DND-41 (cell line): ENCODE measurements around the gene VTI1A.

Experiments used
- ATAC-seq: fragments of 200-7000 bp; cut with Tn5 transposase; 3 replicates; pipeline ENCODE4 v1.9.1; 2021; ENCODE audit warnings: low read depth; ENCODE audit not compliant: insufficient read depth
- DNase-seq: peaks from one replicate; pipeline ENCODE4 v3.0.0-alpha.2; 2020
- H2AFZ ChIP-seq: 2 replicates; pipeline ENCODE4 v1.6.0; 2012; ENCODE audit warnings: low read depth, low read length
- H3K27ac ChIP-seq: 2 replicates; pipeline ENCODE4 v1.5.1; 2012; ENCODE audit warnings: low read length, inconsistent platforms
- H3K27me3 ChIP-seq: fragments of 200-600 bp; sonication (generic); 2 replicates; pipeline ENCODE4 v1.6.0; 2012; ENCODE audit warnings: low read length, mild to moderate bottlenecking, inconsistent platforms; ENCODE audit not compliant: insufficient read depth, poor library complexity
- H3K36me3 ChIP-seq: 2 replicates; pipeline ENCODE4 v1.5.1; 2012; ENCODE audit warnings: low read length, inconsistent platforms; ENCODE audit not compliant: insufficient read depth
- H3K4me1 ChIP-seq: 2 replicates; pipeline ENCODE4 v1.5.1; 2012; ENCODE audit warnings: mild to moderate bottlenecking, low read length; ENCODE audit not compliant: insufficient read depth
- H3K4me2 ChIP-seq: 2 replicates; pipeline ENCODE4 v1.6.0; 2012; ENCODE audit warnings: mild to moderate bottlenecking, moderate library complexity, low read length, inconsistent platforms; ENCODE audit not compliant: insufficient read depth
- H3K4me3 ChIP-seq, 2 experiments: fragments of 200-600 bp in 1 of 2; shearing (Covaris generic) in 1 of 2; 2 replicates each; pipeline ENCODE4 v1.5.1; 2012 to 2016; ENCODE audit warnings: inconsistent platforms in 2 of 2, low read length in 2 of 2, mild to moderate bottlenecking in 2 of 2, low read depth in 1 of 2, moderate library complexity in 1 of 2
- H3K79me2 ChIP-seq: 2 replicates; pipeline ENCODE4 v1.6.0; 2012; ENCODE audit warnings: low read length, inconsistent platforms; ENCODE audit not compliant: insufficient read depth
- H3K9ac ChIP-seq: 2 replicates; pipeline ENCODE4 v1.6.0; 2012; ENCODE audit warnings: low read depth, mild to moderate bottlenecking, inconsistent platforms, low read length, moderate library complexity
- H3K9me3 ChIP-seq: 2 replicates; pipeline ENCODE4 v1.5.1; 2012; ENCODE audit warnings: low read length, moderate library complexity, mild to moderate bottlenecking, inconsistent platforms; ENCODE audit not compliant: insufficient read depth, severe bottlenecking
- H4K20me1 ChIP-seq: 2 replicates; pipeline ENCODE4 v1.6.0; 2012; ENCODE audit warnings: low read length; ENCODE audit not compliant: insufficient read depth
- CTCF ChIP-seq: IDR thresholded peaks from 2 replicates; pipeline ENCODE4 v1.5.1; 2012; ENCODE audit warnings: borderline replicate concordance, low read length, moderate library complexity, mild to moderate bottlenecking; ENCODE audit not compliant: poor library complexity, severe bottlenecking; ENCODE audit errors: extremely low read depth
- EZH2 ChIP-seq: IDR thresholded peaks from 3 replicates; pipeline ENCODE4 v1.6.1; 2012; ENCODE audit warnings: borderline replicate concordance, low read depth, mild to moderate bottlenecking, moderate library complexity, low read length, inconsistent platforms; ENCODE audit not compliant: severe bottlenecking

VTI1A gene

GRCh38 chr10:112580267-112580666, 133.3 kb downstream of the VTI1A start:
- ATAC-seq: no peak

GRCh38 chr10:112581921-112582320, 134.9 kb downstream of the VTI1A start:
- Histone ChIP-seq H3K4me3 (no peak overlapping the region), H3K9me3 (no peaks in the 10 kb centered on the region), H3K79me2 (no peaks in the 10 kb centered on the region), H2AFZ (no peak overlapping the region), H3K9ac (no peak overlapping the region), H4K20me1 (no peaks in the 10 kb centered on the region), H3K27ac (no peak overlapping the region), H3K36me3 (no peaks in the 10 kb centered on the region), H3K4me2 (no peak overlapping the region), H3K27me3 (no peaks in the 10 kb centered on the region), H3K4me1 (no peaks in the 10 kb centered on the region)
- TF ChIP-seq CTCF (no peak), EZH2 (no peak)
- DNase-seq (no peak), ATAC-seq (no peak)

More at GRCh38 chr10:112580267-112580666, 133.3 kb downstream of the VTI1A start:
- H3K27me3 ChIP-seq: no peaks in the 10 kb centered on the region
- H3K9me3 ChIP-seq: no peaks in the 10 kb centered on the region
- TF ChIP-seq EZH2: no peak
- no peak for TF ChIP-seq CTCF
- no peaks in the 10 kb centered on the region for H4K20me1 ChIP-seq
- H3K27ac ChIP-seq: no peak overlapping the region
- no peak overlapping the region for H3K9ac ChIP-seq
- no peak overlapping the region for H3K4me2 ChIP-seq
- no peaks in the 10 kb centered on the region for H3K4me1 ChIP-seq
- no peak for DNase-seq
- no peak overlapping the region for H2AFZ ChIP-seq
- no peaks in the 10 kb centered on the region for H3K79me2 ChIP-seq
- H3K36me3 ChIP-seq: no peaks in the 10 kb centered on the region
- no peak overlapping the region for H3K4me3 ChIP-seq

- no peaks in the 10 kb centered on the region for H3K79me2 ChIP-seq
- no peak overlapping the region for H3K4me3 ChIP-seq
- no peak overlapping the region for H3K9ac ChIP-seq
- no peaks in the 10 kb centered on the region for H3K36me3 ChIP-seq
- H3K4me2 ChIP-seq: no peak overlapping the region
- H3K27me3 ChIP-seq: no peaks in the 10 kb centered on the region
- H2AFZ ChIP-seq: no peak overlapping the region
- no peak overlapping the region for H3K27ac ChIP-seq
- DNase-seq: no peak
- H3K4me1 ChIP-seq: no peaks in the 10 kb centered on the region
- no peaks in the 10 kb centered on the region for H4K20me1 ChIP-seq
- no peaks in the 10 kb centered on the region for H3K9me3 ChIP-seq
- no peak for ATAC-seq
- TF ChIP-seq EZH2 (no peak), CTCF (no peak)
These were observed 136.4 kb downstream of the VTI1A start for GRCh38 chr10:112583236-112583939.
